Islet of Langerhans (tissue), 1 donor: ENCODE data around the gene RNF227.
"Not testable (repeated sequence)": the region's sequence is repeated elsewhere in the genome, so short reads cannot be mapped to it uniquely, and the experiment has no call there.

Experiments used
- FAIRE-seq: peaks from one replicate; lab custom pipeline; 2011; peaks lifted over from hg19 to GRCh38; lab: Jason Lieb, UNC

The RNF227 gene

GRCh38 chr17:7888184-7888920 lies 27.7 kb downstream of the RNF227 start, which contains the start of gene CHD3:
CHD3 (plus strand) TSS chr17:7888789; CDS start chr17:7889001, 212 bp downstream.
- FAIRE-seq: no peak

GRCh38 chr17:7887482-7888183 lies 28.5 kb downstream of the RNF227 start:
- FAIRE-seq: no peak

- FAIRE-seq: peak; percentile 66
These were observed 29.0 kb downstream of the RNF227 start for GRCh38 chr17:7887038-7887481.

- FAIRE-seq: no peak
These were observed 29.7 kb downstream of the RNF227 start for GRCh38 chr17:7886227-7887037.

DNA sequence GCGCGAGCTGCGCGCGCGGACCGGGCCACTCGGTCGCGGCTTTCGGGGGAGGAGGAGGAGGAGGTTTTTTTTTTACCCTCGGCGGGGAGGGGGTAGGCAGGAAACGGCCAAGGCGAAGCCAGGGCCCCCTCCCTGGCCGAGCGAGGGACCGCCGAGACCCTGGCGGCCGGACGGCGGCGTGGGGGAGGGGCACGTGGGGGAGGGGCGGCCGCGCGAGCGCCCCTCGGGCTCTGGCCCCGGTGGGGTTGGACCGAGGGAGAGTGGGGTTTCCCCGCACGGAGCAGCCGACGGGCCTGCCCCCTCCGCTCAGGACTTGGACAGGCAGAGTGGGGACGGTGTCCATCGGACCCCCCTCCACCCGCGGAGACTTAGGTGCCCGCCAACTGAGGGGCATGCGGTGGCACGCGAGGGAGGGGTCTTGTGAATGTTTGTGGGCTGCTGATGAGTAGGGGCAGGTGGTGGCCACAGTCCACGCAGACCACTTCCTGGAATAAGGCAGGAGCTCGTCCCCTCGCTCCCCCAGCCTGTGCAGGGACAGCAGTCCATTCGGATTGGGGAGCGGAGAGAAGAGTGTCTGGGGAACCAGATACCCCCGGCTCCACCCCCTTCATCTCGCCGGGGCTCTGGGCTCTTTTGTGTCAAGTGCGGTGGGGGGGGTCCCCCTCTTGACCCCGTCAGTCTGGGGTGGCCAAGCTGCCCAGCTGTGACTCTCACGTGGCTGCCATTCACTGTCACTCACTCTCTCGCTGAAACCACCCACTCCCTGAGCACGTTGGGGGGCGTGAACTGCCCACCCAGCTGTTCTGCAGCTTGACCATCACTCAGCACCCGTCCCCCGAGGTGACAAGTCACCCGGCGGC lies 30.5 kb downstream of the RNF227 start:
- FAIRE-seq: no peak

GRCh38 chr17:7884581-7885366 lies 31.3 kb downstream of the RNF227 start:
- FAIRE-seq: no peak

GRCh38 chr17:7883781-7884386 lies 32.2 kb downstream of the RNF227 start:
- peak; percentile 36 for FAIRE-seq

- FAIRE-seq: peak; percentile 64
These were observed 33.5 kb downstream of the RNF227 start for GRCh38 chr17:7882629-7883028.

DNA sequence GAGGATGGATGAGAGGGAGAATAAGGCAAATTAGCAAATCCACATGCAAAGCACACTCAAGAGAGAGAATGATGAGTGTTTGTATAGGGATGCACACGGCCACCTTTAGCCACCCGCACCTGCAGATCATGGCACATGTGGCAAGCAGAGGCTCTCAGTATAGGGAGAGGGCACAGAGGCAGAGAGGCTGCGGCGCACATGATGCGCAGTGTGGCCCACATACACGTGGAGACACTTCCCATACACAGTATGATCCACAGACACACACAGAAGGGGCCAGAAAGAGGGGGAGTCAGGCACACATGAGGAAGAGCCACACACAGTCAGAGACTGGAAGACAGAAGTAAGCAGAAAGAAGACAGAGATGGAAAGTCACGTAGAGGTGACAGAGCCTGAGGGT lies 34.0 kb downstream of the RNF227 start:
- FAIRE-seq: no peak

DNA sequence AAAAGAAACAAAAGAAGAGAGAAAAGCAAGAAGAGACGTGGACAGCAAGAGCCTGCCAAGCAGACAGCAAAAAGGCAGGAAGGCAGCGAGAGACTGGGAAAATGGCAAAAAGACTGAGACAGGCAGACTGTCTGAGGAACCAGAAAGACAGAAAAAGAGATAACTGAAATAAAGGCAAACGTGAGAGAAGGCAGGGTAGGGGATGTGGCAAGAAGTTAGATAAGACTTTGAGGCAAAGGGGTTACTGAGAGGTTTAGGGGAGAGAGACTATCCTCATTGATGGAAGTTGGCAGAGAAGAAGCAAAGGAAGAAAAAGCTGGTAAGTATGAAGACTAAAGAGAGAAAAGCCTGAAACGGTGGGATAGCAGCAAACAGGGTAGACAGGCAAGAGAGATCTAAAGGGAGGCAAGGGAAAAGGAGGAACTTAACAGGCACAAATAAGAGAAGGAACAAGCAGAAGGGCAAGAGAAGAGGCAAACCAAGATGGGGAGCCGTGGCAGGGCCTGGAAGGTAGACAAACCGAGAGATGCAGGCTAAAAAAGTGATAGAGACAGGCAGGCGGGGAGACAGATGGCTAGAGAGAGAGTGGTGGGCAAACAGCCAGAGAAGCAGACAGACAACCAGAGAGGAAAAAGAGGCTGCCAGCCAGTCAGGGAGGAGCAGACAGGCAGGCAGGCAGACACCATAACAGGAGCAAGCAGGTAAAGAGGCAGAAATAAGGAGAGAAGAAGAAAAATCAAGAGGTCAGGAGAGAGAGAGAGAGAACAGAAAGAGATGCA lies 34.6 kb downstream of the RNF227 start:
- FAIRE-seq: no peak

DNA sequence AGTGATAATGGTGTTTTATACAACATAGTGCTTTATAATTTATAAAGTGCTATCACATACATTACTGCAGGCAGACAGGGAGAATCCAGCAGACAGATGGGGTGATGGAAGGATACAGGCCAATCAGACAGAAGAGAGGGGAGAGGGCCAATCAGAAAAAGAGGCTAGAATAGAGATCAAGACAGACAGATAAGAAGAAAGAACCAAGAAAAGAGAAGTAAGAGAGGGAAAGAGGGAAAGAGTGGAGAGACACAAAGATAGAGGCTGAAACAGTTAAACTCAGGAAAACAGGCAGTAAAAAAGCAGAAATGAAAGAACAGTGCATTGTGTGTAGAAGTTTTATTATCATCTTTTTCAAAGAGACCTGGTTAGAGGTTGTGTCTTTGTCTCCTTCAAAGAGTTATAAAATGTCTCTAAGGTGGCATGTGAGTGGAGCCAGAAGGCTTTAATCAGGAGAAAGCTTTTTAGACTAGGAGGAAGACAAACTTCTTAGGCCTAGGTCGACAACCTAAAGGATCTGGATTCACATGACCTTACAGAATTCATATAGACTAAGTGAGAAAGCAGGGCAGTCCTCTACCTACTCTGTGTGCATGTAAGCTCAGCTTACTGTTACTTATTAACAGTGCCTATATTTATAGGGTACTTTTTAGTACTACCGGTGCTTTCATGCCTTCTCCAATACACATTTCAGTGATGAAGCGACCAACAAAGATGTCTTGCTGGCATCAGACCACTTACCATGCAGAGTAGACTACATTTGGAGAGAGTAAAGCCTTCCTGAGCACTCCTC lies 35.8 kb downstream of the RNF227 start:
- FAIRE-seq: no peak

DNA sequence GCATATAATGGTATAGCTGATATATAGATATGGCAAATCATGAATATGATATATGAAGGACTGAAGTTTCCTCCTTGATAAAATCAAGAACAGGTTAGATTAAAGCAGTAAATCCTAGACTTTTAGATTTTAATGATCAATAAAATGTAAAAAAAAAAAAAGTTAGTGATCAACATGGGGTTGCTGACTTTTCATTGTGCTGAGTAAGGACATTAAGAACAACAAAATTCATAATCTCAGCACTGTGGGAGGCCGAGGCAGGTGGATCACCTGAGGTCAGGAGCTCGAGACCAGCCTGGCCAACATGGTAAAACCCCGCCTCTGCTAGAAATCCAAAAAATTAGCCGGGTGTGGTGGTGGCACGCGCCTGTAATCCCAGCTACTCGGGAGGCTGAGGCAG lies 37.9 kb downstream of the RNF227 start:
- FAIRE-seq: peak; percentile 45

GRCh38 chr17:7875804-7876370 lies 40.2 kb downstream of the RNF227 start:
- no peak for FAIRE-seq

GRCh38 chr17:7873051-7873450 lies 43.0 kb downstream of the RNF227 start:
- FAIRE-seq: no peak

- FAIRE-seq: no peak
These were observed 48.2 kb downstream of the RNF227 start for GRCh38 chr17:7867881-7868329.

DNA sequence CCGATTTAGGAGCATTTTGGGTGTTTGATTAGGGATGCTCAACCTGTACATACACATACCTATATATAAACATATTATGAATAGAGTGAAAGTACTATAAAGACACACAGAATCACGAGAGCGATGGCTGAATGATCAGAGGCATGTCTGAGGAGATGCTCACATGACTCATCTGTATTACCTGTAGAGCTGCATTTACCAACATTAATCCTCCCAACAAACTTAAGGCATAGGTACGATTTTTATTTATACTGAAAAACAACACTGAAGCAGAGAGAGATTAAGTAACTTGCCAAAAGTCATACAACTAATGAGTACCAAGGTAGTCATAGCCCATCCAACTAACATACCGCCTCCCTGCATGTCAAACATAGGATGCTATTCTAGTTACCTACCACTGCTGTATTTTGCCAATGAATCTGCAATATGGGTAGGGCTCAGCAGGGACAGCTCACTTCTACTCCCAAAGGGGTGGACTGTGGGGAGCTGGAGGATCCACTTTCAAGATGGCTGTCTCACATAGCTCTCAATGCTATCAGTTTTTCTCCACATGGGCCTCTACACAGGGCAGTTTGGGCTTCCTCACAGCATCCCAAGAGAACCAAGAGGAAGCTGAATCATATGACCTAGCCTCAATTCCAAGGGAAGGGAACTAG lies 51.0 kb downstream of the RNF227 start:
- FAIRE-seq: no peak

DNA sequence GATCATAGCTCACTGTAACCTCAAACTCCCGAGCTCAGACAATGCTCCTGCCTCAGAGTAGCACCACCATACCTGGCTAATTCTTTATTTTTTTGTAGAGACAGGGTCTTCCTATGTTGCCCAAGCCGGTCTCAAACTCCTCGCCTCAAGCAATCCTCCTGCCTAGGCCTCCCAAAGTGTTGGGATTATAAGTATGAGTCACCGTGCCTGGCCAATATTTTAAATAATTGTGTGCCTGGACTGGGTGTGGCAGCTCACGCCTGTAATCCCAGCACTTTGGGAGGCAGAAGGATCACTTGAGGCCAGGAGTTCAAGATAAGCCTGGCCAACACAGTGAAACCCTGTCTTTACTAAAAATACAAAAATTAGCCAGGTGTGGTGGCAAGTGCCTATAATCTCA lies 51.7 kb downstream of the RNF227 start:
- FAIRE-seq: not testable (repeated sequence)
